Activated CD8-positive, alpha-beta memory T cell treated with anti-CD3 and anti-CD28 coated beads, Interleukin-2, amount 50 U/mL, for 1 hour (primary cell): ENCODE results near the gene CPED1.
"Not testable (repeated sequence)": the region's sequence is repeated elsewhere in the genome, so short reads cannot be mapped to it uniquely, and the experiment has no call there.

Source experiments
- DNase-seq: peaks from one replicate; pipeline ENCODE4 v3.0.0-alpha.2; 2020; ENCODE audit errors: extremely low read depth

The CPED1 gene

GRCh38 chr7:121183883-121184282, 195.4 kb downstream of the CPED1 start:
- DNase-seq: not testable (repeated sequence)

DNA sequence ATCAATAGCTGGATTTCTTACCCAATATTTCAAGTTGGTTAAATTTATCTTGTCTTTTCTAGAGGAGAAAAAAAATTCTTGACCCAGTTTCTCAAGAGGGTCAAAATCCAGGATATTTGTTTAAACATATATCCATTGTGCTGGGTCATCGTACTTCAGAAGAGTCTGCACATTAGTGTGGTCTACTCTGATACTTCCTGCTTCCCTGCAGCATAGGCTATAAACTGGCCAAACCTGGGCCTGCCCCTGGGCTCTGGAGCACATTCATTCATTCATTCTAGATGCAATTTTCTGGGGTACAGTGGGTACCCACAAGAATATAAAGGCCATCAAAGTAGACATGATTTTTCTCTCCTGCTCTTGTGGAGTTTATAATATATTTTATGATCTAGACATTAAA, 198.2 kb downstream of the CPED1 start:
- DNase-seq: no peak

- DNase-seq: no peak
Observed at GRCh38 chr7:121187222-121187621, 198.7 kb downstream of the CPED1 start.

- no peak for DNase-seq
Observed at GRCh38 chr7:121187676-121188075, 199.2 kb downstream of the CPED1 start.

GRCh38 chr7:121192834-121193233, 204.3 kb downstream of the CPED1 start:
- DNase-seq: no peak

DNA sequence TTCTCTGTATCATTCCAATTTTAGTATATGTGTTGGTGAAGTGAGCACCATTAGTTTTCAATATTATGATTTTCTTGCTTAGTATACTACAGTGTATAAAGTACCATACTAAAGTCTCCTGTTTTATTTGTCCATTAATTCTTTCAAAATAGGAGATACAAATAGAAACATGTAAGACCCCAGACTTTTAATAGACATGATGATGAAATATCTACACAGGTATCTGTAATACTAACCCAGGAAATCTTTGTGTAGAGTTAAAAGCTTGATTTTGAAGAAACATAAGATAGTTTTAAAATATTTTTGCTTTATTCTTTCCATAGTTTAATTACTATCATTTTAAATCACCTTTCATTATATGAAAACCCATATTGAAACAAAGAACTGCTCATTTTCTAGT, 206.5 kb downstream of the CPED1 start:
- DNase-seq: no peak

GRCh38 chr7:121195874-121196273, 207.4 kb downstream of the CPED1 start:
- DNase-seq: no peak

- DNase-seq: no peak
Observed at GRCh38 chr7:121196286-121196685, 207.8 kb downstream of the CPED1 start.

- no peak for DNase-seq
Observed at GRCh38 chr7:121197455-121197854, 208.9 kb downstream of the CPED1 start.

DNA sequence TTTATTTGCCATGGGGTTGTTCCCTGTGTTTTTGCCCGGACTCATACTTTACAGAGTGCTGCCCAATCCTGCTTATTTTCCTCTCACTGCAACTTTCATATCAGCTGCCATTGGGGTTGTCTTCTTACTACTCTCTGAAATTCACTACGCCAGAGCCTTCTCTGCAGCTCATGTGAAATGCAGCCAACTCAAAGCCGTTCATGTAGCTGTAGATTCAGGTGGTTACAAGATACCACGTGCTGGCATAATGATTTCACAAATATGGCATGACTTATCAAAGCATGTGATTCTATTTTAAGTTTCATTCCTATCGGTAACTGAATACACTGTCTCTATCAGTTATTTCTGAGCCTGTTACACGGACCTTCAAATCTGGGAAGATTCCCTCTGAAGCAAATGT, 210.0 kb downstream of the CPED1 start:
- DNase-seq: no peak

DNA sequence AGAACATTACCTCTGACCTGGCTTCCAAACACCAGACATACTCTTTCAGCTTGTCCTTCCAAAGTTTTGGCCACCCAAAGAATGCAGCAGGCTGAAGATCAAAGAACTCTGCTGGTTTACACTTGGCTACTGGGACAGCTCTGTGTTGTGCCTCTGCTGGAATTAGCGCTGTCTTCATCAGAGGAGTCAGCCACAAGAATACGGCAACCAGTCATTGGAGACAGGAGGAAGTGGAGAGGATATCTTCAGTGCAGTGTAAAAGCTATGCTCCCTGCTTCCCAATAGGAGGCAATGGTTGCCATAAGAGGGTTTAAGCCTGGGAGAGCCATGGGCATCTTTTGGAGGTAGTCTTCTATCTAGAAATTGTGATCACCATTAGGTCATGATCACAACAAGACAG, 213.6 kb downstream of the CPED1 start:
- no peak for DNase-seq

GRCh38 chr7:121202834-121203233, 214.3 kb downstream of the CPED1 start:
- DNase-seq: no peak

DNA sequence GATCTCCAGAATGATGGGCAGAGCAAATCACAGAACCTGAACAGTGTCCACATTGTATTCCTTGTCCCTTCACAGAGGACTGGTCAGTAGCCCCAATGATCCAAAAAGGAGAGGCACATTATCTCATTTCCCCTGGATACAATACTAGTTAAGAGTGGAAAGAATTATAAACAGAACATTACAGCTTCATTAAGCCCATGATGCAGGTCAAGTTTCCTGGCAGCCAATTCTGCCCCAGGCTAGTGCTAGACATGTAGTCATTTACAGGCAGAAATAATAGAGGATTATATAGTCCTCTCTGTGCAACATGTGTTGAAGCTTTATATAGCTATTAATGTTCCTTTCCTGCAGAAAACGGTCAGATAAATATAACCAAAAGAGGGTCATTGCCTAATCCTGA, 216.0 kb downstream of the CPED1 start:
- no peak for DNase-seq

GRCh38 chr7:121205777-121206176, 217.3 kb downstream of the CPED1 start:
- no peak for DNase-seq

- no peak for DNase-seq
Observed at GRCh38 chr7:121211253-121211652, 222.7 kb downstream of the CPED1 start.

DNA sequence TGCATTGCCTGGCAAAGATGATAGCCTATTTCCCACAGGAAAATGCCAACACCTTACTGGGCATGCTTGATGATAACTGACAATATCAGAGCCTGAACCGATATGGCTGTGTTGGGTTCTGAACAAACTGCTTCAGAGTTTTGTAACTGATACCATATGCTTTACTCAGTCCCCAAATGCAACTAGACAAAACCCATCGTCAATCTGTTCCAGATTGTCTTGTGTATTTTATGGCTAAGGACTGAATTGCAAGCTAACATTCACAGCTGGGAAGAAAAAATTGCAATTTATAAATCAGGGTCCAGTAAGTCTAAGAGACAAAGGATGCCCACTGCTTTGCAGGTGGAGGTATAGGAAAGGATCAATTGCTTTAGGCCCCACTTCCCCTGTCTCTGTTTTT, 223.5 kb downstream of the CPED1 start:
- DNase-seq: no peak

- DNase-seq: no peak
Observed at GRCh38 chr7:121214657-121215056, 226.1 kb downstream of the CPED1 start.

- no peak for DNase-seq
Observed at GRCh38 chr7:121219026-121219425, 230.5 kb downstream of the CPED1 start.

GRCh38 chr7:121221108-121221507, 232.6 kb downstream of the CPED1 start:
- not testable (repeated sequence) for DNase-seq

- no peak for DNase-seq
Observed at GRCh38 chr7:121228779-121229178, 240.3 kb downstream of the CPED1 start.

GRCh38 chr7:121235201-121235600, 246.7 kb downstream of the CPED1 start:
- no peak for DNase-seq

GRCh38 chr7:121237601-121238000, 249.1 kb downstream of the CPED1 start:
- no peak for DNase-seq

GRCh38 chr7:121244120-121244870, 255.8 kb downstream of the CPED1 start:
- DNase-seq: no peak

DNA sequence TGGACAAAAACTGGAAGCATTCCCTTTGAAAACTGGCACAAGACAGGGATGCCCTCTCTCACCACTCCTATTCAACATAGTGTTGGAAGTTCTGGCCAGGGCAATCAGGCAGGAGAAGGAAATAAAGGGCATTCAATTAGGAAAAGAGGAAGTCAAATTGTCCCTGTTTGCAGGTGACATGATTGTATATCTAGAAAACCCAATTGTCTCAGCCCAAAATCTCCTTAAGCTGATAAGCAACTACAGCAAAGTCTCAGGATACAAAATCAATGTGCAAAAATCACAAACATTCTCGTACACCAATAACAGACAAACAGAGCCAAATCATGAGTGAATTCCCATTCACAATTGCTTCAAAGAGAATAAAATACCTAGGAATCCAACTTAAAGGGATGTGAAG, 262.9 kb downstream of the CPED1 start:
- not testable (repeated sequence) for DNase-seq
